Keratinocyte (primary cell): ENCODE results near the gene TRA2A.

Experiments
- EZH2 ChIP-seq: IDR thresholded peaks from one replicate; pipeline ENCODE4 v1.6.1; 2012; ENCODE audit warnings: inconsistent platforms, mild to moderate bottlenecking, low read length, moderate library complexity
- TF ChIP-seq, protein P1 (sequence below), 3 experiments: IDR thresholded peaks in 1 of 3; conservative IDR thresholded peaks in 1 of 3; optimal IDR thresholded peaks in 1 of 3; 2 replicates in 2 of 3; 3 replicates in 1 of 3; pipeline versions ENCODE3 to v1.5.1; 2011; ENCODE audit warnings: low read length in 3 of 3, mild to moderate bottlenecking in 3 of 3, moderate library complexity in 2 of 3, control low read depth in 1 of 3, inconsistent platforms in 1 of 3; ENCODE audit not compliant: insufficient read depth in 2 of 3; ENCODE audit errors: extremely low read depth in 1 of 3

DNA sequence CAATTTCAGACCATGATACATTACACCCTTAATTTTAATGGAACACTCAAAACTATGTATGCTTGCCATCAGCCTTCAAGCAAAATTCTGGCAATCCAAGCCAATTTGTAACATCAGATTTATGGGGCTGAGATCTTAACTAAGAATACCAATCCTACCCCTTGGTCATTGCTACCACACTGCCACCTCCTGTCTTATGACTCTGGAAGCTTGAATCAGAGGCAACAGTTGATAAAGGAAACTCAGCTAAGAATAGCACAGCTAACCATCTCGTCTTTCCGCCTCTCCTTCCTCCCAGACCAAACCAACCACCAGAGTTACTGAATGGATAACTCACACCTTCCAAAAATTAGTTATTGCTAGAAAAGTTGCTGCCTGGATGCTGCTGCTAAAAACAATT lies 68.9 kb downstream of the TRA2A start:
- TF ChIP-seq, protein P1, sequence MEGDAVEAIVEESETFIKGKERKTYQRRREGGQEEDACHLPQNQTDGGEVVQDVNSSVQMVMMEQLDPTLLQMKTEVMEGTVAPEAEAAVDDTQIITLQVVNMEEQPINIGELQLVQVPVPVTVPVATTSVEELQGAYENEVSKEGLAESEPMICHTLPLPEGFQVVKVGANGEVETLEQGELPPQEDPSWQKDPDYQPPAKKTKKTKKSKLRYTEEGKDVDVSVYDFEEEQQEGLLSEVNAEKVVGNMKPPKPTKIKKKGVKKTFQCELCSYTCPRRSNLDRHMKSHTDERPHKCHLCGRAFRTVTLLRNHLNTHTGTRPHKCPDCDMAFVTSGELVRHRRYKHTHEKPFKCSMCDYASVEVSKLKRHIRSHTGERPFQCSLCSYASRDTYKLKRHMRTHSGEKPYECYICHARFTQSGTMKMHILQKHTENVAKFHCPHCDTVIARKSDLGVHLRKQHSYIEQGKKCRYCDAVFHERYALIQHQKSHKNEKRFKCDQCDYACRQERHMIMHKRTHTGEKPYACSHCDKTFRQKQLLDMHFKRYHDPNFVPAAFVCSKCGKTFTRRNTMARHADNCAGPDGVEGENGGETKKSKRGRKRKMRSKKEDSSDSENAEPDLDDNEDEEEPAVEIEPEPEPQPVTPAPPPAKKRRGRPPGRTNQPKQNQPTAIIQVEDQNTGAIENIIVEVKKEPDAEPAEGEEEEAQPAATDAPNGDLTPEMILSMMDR (optimal IDR thresholded peaks at IDR 0.05 in 1 of 3, IDR thresholded peaks at IDR 0.05 in 1 of 3, conservative IDR thresholded peaks at IDR 0.05 in 1 of 3; ENCODE audit: extremely low read depth in 1 of 3, insufficient read depth in 2 of 3, low read length in 3 of 3) = peak in 2 of 3 experiments; percentile 14 to 50
- TF ChIP-seq EZH2 = peak; percentile 29
